HEK293 (cell line): Measurements from ENCODE around the gene FICD.
A peak's percentile ranks its signal among the peaks of the same experiment; 100 is the strongest.

ENCODE experiments used
- CTCF ChIA-PET: fragments of 350-600 bp; formaldehyde crosslinking; extraction: SDS; loops from one replicate; lab custom pipeline; 2021; ENCODE audit warnings: antibody characterized with exemption; lab: Yijun Ruan, JAX
- POLR2A ChIA-PET: fragments of 300-600 bp; formaldehyde crosslinking; extraction: SDS; loops from one replicate; lab custom pipeline; 2020; ENCODE audit warnings: antibody characterized with exemption, inconsistent platforms; lab: Yijun Ruan, JAX
- H3K27ac ChIP-seq: fragments of 200-500 bp; sonication (Bioruptor generic); 2 replicates; pipeline ENCODE4 v1.5.1; 2014; ENCODE audit warnings: low read depth, low read length, control low read depth, inconsistent platforms; ENCODE audit errors: extremely low read depth
- H3K36me3 ChIP-seq, 2 experiments: fragments of 200-500 bp in 1 of 2; sonication (Bioruptor generic) in 1 of 2; 1 replicate in 1 of 2; 2 replicates in 1 of 2; pipeline ENCODE4 v1.5.1; 2014 to 2017; ENCODE audit warnings: inconsistent platforms in 2 of 2, low read length in 2 of 2; ENCODE audit not compliant: control insufficient read depth in 2 of 2, insufficient read depth in 1 of 2
- H3K4me1 ChIP-seq: fragments of 200-500 bp; sonication (Bioruptor generic); 2 replicates; pipeline ENCODE4 v1.5.1; 2014; ENCODE audit warnings: mild to moderate bottlenecking, low read length, inconsistent platforms; ENCODE audit not compliant: control insufficient read depth, insufficient read depth
- H3K4me3 ChIP-seq: 2 replicates; pipeline ENCODE4 v1.5.1; 2011; ENCODE audit warnings: low read depth, mild to moderate bottlenecking, control low read depth, low read length, moderate library complexity
- H3K9me3 ChIP-seq: fragments of 200-500 bp; sonication (Bioruptor generic); 2 replicates; pipeline ENCODE4 v1.5.1; 2014; ENCODE audit warnings: low read depth, low read length, inconsistent platforms; ENCODE audit not compliant: control insufficient read depth, insufficient read depth
- EGR2 ChIP-seq: fragments of 450-650 bp; formaldehyde crosslinking; IDR thresholded peaks from 2 replicates; pipeline ENCODE4 v1.5.1; 2016; ENCODE audit warnings: low read depth, missing biosample characterization, missing genetic modification characterization
- GLI4 ChIP-seq: fragments of 450-650 bp; formaldehyde crosslinking; IDR thresholded peaks from 2 replicates; pipeline ENCODE4 v1.5.1; 2016; ENCODE audit warnings: missing biosample characterization, missing genetic modification characterization
- HOXD13 ChIP-seq: sonication (generic); formaldehyde crosslinking; IDR thresholded peaks from 2 replicates; pipeline ENCODE4 v1.8.0; 2022; ENCODE audit warnings: missing genetic modification reagents, borderline replicate concordance
- KLF10 ChIP-seq: fragments of 450-650 bp; IDR thresholded peaks from 2 replicates; pipeline ENCODE4 v1.5.1; 2018; ENCODE audit warnings: missing biosample characterization, mild to moderate bottlenecking, missing genetic modification characterization
- KLF7 ChIP-seq: fragments of 450-650 bp; formaldehyde crosslinking; IDR thresholded peaks from 2 replicates; pipeline ENCODE4 v1.5.1; 2016; ENCODE audit warnings: missing biosample characterization, missing genetic modification characterization, borderline replicate concordance
- OSR2 ChIP-seq: fragments of 450-650 bp; formaldehyde crosslinking; IDR thresholded peaks from 2 replicates; pipeline ENCODE4 v1.5.1; 2016; ENCODE audit warnings: missing biosample characterization, missing genetic modification characterization
- OVOL3 ChIP-seq: fragments of 450-650 bp; formaldehyde crosslinking; IDR thresholded peaks from 2 replicates; pipeline ENCODE4 v1.5.1; 2016; ENCODE audit warnings: missing biosample characterization, missing genetic modification characterization
- SETDB1 ChIP-seq: IDR thresholded peaks from one replicate; pipeline ENCODE4 v1.6.1; 2017; ENCODE audit warnings: mild to moderate bottlenecking, low read length, moderate library complexity, mixed read lengths; ENCODE audit not compliant: insufficient read length
- ZNF157 ChIP-seq: fragments of 450-650 bp; formaldehyde crosslinking; IDR thresholded peaks from 2 replicates; pipeline ENCODE4 v1.5.1; 2016; ENCODE audit warnings: missing biosample characterization, missing genetic modification characterization
- ZNF26 ChIP-seq: fragments of 450-650 bp; formaldehyde crosslinking; IDR thresholded peaks from 2 replicates; pipeline ENCODE4 v1.5.1; 2016; ENCODE audit warnings: missing biosample characterization, missing genetic modification characterization
- ZNF274 ChIP-seq, 2 experiments: fragments of 200-500 bp in 1 of 2; fragments of 450-650 bp in 1 of 2; sonication (Bioruptor generic) in 1 of 2; formaldehyde crosslinking in 1 of 2; IDR thresholded peaks; 2 replicates each; pipeline versions ENCODE4 v1.5.1 to v1.6.1; 2014 to 2016; ENCODE audit warnings: borderline replicate concordance in 1 of 2, inconsistent platforms in 1 of 2, low read length in 1 of 2, missing biosample characterization in 1 of 2, missing genetic modification characterization in 1 of 2
- ZNF302 ChIP-seq: fragments of 450-650 bp; formaldehyde crosslinking; IDR thresholded peaks from 2 replicates; pipeline ENCODE4 v1.5.1; 2016; ENCODE audit warnings: missing biosample characterization, missing genetic modification characterization, low read depth
- ZNF394 ChIP-seq: fragments of 450-650 bp; formaldehyde crosslinking; IDR thresholded peaks from 2 replicates; pipeline ENCODE4 v1.5.1; 2016; ENCODE audit warnings: missing biosample characterization, missing genetic modification characterization, mild to moderate bottlenecking, moderate library complexity, borderline replicate concordance
- ZNF488 ChIP-seq: fragments of 450-650 bp; formaldehyde crosslinking; IDR thresholded peaks from 2 replicates; pipeline ENCODE4 v1.5.1; 2016; ENCODE audit warnings: missing biosample characterization, missing genetic modification characterization
- ZNF518A ChIP-seq: fragments of 450-650 bp; formaldehyde crosslinking; conservative IDR thresholded peaks from 2 replicates; pipeline ENCODE4 v1.5.1; 2016; ENCODE audit warnings: low read depth, missing biosample characterization, missing genetic modification characterization
- ZNF548 ChIP-seq: fragments of 450-650 bp; formaldehyde crosslinking; IDR thresholded peaks from 2 replicates; pipeline ENCODE4 v1.5.1; 2016; ENCODE audit warnings: missing biosample characterization, missing genetic modification characterization
- ZNF585B ChIP-seq: fragments of 450-650 bp; formaldehyde crosslinking; IDR thresholded peaks from 2 replicates; pipeline ENCODE4 v1.5.1; 2016; ENCODE audit warnings: missing biosample characterization, missing genetic modification characterization
- ZNF624 ChIP-seq: fragments of 450-650 bp; formaldehyde crosslinking; IDR thresholded peaks from 2 replicates; pipeline ENCODE4 v1.5.1; 2017; ENCODE audit warnings: missing biosample characterization, missing genetic modification characterization
- ZNF670 ChIP-seq: fragments of 450-650 bp; formaldehyde crosslinking; IDR thresholded peaks from 2 replicates; pipeline ENCODE4 v1.5.1; 2016; ENCODE audit warnings: missing biosample characterization, missing genetic modification characterization, low read depth
- ZSCAN23 ChIP-seq: fragments of 450-650 bp; formaldehyde crosslinking; IDR thresholded peaks from 2 replicates; pipeline ENCODE4 v1.5.1; 2016; ENCODE audit warnings: missing biosample characterization, missing genetic modification characterization
- TF ChIP-seq, protein P1 (sequence below): fragments of 450-650 bp; formaldehyde crosslinking; IDR thresholded peaks from 2 replicates; pipeline ENCODE4 v1.5.1; 2017; ENCODE audit warnings: missing biosample characterization, missing genetic modification characterization

The FICD gene

GRCh38 chr12:108548954-108549521, 34.0 kb downstream of the FICD start:
- H3K4me1 ChIP-seq = no peaks in the 10 kb centered on the region
- CTCF ChIA-PET = interaction anchor here (0.6 to 1.3 kb wide), 3 partner anchors 14 to 20 kb away, joined by 4 read pairs; no protein-coding TSS in a partner anchor
- POLR2A ChIA-PET = interaction anchor here (0.6 to 1.6 kb wide), 2 partner anchors 11 to 13 kb away, joined by 4 to 5 read pairs; partner anchors contain the start of gene ISCU
- peaks cover 37 to 49% of the 10 kb centered on the region in 2 experiments for H3K36me3 ChIP-seq
- no peak for TF ChIP-seq ZNF302
- no peak for TF ChIP-seq KLF7 (tag by site-specific recombination)
- no peak for TF ChIP-seq ZNF518A (tag by site-specific recombination)
- no peak overlapping the region for H3K27ac ChIP-seq
- no peak overlapping the region for H3K4me3 ChIP-seq
- no peaks in the 10 kb centered on the region for H3K9me3 ChIP-seq

- Histone ChIP-seq H3K36me3 (peaks cover 14 to 30% of the 10 kb centered on the region in 2 experiments), H3K4me1 (no peaks in the 10 kb centered on the region), H3K9me3 (no peaks in the 10 kb centered on the region), H3K4me3 (no peak overlapping the region), H3K27ac (no peak overlapping the region)
- POLR2A ChIA-PET = no interaction called here
- CTCF ChIA-PET = no interaction called here
- TF ChIP-seq, protein P1, sequence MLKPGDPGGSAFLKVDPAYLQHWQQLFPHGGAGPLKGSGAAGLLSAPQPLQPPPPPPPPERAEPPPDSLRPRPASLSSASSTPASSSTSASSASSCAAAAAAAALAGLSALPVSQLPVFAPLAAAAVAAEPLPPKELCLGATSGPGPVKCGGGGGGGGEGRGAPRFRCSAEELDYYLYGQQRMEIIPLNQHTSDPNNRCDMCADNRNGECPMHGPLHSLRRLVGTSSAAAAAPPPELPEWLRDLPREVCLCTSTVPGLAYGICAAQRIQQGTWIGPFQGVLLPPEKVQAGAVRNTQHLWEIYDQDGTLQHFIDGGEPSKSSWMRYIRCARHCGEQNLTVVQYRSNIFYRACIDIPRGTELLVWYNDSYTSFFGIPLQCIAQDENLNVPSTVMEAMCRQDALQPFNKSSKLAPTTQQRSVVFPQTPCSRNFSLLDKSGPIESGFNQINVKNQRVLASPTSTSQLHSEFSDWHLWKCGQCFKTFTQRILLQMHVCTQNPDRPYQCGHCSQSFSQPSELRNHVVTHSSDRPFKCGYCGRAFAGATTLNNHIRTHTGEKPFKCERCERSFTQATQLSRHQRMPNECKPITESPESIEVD (tag by site-specific recombination) = 0 out of 2 replicates have a peak, but pooled peaks have one; percentile 18
- TF ChIP-seq GLI4 (tag by site-specific recombination) = no peak
These were observed 36.5 kb downstream of the FICD start for GRCh38 chr12:108551535-108551934.

- ChIA-PET CTCF (no interaction called here), POLR2A (no interaction called here)
- no peak for TF ChIP-seq ZNF548
- TF ChIP-seq ZNF585B (tag by site-specific recombination) = no peak
- TF ChIP-seq ZNF157 (tag by site-specific recombination) = no peak
- TF ChIP-seq KLF10 (tag by site-specific recombination) = no peak
- TF ChIP-seq ZNF670 = no peak
- no peak for TF ChIP-seq ZNF624 (tag by site-specific recombination)
- no peak for TF ChIP-seq ZNF26 (tag by site-specific recombination)
- TF ChIP-seq KLF7 (tag by site-specific recombination) = no peak
- no peak for TF ChIP-seq ZNF488
- TF ChIP-seq OVOL3 = no peak
- TF ChIP-seq SETDB1 = no peak
- TF ChIP-seq ZSCAN23 = no peak
- TF ChIP-seq HOXD13 (CRISPR knock-in tag) = no peak
- TF ChIP-seq EGR2 (tag by site-specific recombination) = no peak
- no peak for TF ChIP-seq ZNF274 (IDR thresholded peaks at IDR 0.05; ENCODE audit: low read length)
- no peak for TF ChIP-seq ZNF274 (tag by site-specific recombination; IDR thresholded peaks at IDR 0.05; ENCODE audit: borderline replicate concordance)
- no peak for TF ChIP-seq OSR2 (tag by site-specific recombination)
- no peak for TF ChIP-seq ZNF394 (tag by site-specific recombination)
- Histone ChIP-seq H3K4me3 (no peak overlapping the region), H3K9me3 (no peaks in the 10 kb centered on the region), H3K27ac (no peak overlapping the region), H3K36me3 (peaks cover 5 to 26% of the 10 kb centered on the region in 2 experiments; a peak in 2 of 3 replicates), H3K4me1 (no peaks in the 10 kb centered on the region)
These were observed 38.7 kb downstream of the FICD start for GRCh38 chr12:108553799-108554198.
